SK-N-MC (cell line): ENCODE measurements around the gene OTOS.

Experiments used
- EZH2 ChIP-seq: fragments of 200-600 bp; sonication (generic); IDR thresholded peaks from one replicate; pipeline ENCODE4 v1.6.1; 2017; ENCODE audit warnings: antibody characterized with exemption
- FOXP2 ChIP-seq: optimal IDR thresholded peaks from 2 replicates; pipeline ENCODE3; 2011; ENCODE audit warnings: mild to moderate bottlenecking, moderate library complexity; ENCODE audit not compliant: insufficient read depth; ENCODE audit errors: extremely low read length, control extremely low read depth
- POLR2AphosphoS5 ChIP-seq: IDR thresholded peaks from 2 replicates; pipeline ENCODE4 v1.6.1; 2012; ENCODE audit warnings: mild to moderate bottlenecking, low read depth, low read length, borderline replicate concordance

DNA sequence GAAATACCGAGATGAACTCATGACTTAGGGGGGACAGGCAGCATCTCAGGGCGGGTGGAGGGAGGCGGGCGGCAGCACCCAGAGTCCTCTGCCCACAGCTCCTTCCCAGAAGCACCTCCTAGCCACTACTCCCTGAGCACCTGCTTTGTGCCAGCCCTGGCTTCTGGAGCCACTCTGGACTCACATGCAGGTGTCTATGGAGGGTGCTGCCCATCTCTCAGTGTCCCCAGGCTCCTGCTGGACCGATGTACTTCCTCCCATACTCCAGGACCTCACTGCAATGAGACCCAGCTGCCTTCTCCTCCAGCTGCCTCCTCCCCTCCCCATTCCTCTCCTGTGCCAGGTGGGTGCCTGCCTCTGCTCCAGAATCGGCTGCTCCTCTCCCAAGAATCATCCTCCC, 22.1 kb upstream of the OTOS start:
- no peak for TF ChIP-seq POLR2AphosphoS5
- no peak for TF ChIP-seq EZH2
- TF ChIP-seq FOXP2, result no peak
